ENCODE measurements around the gene ULK1.

ULK1 gene

GRCh38 chr12:131894313-131894860 lies at the start of gene ULK1:
Gene ULK1 (plus strand): TSS chr12:131894622. CDS start chr12:131895002, 380 bp downstream.
- DNase-seq, result peak; percentile 96

GRCh38 chr12:131844656-131845055 lies 49.8 kb upstream of the ULK1 start:
- no peak for DNase-seq

GRCh38 chr12:131845121-131845520 lies 49.3 kb upstream of the ULK1 start:
- no peak for DNase-seq

GRCh38 chr12:131847456-131847855 lies 47.0 kb upstream of the ULK1 start:
- DNase-seq, result no peak

GRCh38 chr12:131848753-131849152 lies 45.7 kb upstream of the ULK1 start:
- DNase-seq, result no peak

DNA sequence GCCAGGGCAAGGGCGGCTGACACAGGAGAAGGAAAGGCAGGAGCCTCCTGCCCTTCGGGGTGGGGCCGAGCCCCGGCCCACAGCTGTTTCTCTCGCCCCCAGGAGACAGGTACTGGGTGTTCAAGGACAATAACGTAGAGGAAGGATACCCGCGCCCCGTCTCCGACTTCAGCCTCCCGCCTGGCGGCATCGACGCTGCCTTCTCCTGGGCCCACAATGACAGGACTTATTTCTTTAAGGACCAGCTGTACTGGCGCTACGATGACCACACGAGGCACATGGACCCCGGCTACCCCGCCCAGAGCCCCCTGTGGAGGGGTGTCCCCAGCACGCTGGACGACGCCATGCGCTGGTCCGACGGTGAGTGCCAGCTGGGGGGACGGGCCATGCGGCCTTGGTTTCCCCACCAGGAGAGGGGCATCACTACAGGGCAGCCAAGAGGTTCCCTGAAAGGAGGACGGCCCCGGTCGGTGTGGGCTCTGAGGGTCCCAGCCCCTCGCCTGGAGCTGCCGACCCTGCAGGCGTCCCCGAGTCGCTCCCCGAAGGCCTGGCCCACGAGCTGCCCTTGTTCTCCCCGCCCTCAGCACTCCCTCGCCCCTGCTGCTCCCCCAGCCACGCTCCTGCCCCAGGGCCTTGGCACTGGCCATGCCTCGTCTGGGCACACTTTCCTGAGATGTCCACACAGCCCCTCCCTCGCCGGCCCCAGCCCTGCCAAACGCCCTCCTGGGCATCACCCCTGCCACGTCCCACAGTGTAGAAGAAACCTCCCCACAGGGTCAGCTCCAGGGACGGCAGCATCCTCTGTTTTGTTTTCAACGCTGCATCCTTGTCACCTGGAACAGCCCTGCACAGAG lies 44.5 kb upstream of the ULK1 start:
- DNase-seq, result no peak

GRCh38 chr12:131850856-131851559 lies 43.4 kb upstream of the ULK1 start:
- DNase-seq, result peak; percentile 91

DNA sequence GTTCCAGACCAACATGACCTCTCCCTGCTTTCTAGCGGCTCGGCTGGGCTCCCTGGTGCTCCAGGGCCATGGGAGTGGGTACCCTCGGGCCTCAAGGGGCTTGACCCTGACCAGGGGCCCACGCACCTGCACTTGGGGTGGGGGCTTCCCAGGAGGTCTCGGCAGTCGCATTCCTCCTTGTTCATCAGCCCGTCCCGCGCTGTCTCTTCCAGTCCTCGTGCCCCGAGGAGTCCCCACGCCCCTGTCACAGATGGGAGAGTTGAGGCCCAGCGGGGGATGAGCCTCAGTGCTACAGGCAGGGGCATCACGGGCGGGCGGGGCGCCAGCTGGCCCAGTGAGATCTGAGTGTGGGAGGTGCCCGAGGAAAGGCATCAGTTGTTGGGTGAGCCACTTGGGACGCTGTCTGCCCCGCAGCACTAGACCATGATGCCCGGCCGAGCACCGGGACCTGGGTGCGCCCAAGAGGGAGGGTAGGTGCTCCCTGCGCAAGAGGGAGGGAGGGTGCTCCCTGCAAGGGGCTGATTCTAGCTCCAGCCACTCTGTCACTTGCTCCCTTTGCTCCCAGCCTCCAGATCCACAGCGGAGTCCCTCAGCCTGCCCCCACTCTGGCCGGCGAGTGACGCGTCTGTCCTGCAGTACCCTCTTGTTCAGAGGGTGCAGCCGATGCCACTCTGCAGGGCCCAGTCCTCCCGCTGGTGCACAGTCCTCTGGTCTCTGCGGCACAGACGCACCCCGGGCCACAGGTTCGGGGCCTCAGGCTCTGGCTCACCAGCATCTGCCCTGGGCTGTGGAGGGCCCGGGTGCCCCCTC lies 42.5 kb upstream of the ULK1 start:
- peak; percentile 46 for DNase-seq

DNA sequence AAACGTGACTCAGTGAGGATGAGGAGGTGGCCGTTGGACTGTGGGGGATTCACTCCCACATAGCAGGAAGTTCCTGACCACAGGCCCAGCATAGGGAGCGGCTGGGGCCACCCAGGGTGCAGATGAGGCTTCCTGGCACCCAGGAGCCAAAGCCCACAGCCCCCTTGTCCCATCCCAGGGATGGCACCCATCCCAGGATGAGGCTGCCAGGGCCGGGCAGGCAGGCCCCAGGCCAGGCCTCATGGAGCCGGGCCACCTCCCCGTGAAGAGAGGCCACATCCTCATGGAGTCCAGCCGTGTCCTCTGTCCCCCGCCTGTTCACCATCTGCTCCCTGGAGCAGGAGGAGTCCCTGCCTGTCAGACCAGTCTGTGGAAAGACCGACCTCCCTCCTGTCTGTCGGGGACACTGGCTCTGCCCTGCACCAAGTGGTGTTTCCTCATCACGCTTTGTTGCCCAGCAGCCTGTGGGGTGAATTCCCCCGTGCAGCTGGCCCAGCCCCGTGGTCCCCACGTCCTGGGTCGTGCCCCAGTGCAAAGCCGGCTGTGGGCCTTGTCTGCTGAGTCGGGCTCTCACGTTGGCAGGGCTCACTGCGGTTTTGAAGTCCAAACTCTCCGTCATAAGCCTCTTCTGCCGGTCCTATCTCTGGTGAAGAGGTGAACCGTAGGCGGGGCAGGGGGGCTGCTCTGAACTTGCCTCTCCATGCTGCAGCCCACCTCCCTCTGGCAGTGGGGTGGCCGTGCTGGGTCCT lies 41.7 kb upstream of the ULK1 start:
- peak; percentile 34 for DNase-seq

- peak; percentile 35 for DNase-seq
These were observed 40.3 kb upstream of the ULK1 start for GRCh38 chr12:131853832-131854797.

DNA sequence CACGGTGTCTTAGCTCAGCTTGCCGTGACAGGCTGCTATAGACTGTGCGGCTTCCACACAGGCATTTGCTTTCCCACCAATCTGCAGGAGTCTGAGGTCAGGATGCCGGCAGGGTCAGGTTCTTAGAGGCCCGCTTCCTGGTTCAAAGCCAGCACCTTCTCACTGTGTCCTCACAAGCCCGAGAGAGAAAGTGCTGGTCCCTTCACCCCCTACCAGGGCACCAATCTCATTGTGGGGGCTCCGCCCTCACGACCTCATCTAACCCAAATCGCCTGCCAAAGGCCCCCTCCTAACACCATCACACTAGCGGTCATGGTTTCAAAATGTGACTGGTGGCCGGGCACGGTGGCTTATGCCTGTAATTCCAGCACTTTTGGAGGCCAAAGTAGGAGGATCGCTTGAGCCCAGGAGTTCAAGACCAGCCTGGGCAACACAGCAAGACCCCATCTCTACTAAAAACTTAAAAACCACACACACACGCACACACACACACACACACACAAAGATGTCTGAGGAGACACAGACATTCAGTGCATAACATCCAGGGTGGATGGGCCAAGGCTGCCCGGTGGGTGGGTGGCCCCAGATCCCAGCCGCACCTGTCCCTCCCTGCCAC lies 39.5 kb upstream of the ULK1 start:
- no peak for DNase-seq

DNA sequence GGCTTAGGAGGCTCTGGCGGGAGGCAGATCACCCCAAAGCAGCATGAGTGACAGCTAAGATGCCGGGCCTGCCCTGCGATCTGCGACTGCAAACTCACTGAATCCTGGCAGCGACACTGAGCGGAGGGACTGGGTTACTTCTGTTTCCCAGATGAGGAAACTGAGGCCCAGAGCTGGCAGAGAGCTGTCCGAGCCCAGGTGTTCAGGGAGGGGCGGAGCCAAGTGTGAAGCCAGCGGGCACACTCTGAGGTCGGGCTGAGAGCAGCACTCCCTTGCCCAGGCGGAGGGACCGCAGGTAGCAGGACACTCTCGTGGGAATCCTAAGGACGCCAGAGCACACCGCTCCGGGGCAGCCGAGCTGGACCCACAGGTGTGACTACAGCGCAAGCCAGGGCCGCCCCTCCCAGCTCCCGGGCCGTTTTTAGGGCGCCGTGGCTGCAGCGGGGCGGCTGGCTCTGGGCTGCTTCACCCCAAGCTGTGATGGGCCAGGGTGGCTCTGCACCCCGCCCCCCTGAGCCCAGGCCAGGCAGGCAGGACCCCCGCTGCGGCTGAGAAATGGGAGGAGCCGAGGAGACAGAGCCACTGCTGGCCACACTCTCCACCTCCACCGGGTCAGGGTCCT lies 38.8 kb upstream of the ULK1 start:
- peak; percentile 64 for DNase-seq

- no peak for DNase-seq
These were observed 37.9 kb upstream of the ULK1 start for GRCh38 chr12:131856366-131857097.

DNA sequence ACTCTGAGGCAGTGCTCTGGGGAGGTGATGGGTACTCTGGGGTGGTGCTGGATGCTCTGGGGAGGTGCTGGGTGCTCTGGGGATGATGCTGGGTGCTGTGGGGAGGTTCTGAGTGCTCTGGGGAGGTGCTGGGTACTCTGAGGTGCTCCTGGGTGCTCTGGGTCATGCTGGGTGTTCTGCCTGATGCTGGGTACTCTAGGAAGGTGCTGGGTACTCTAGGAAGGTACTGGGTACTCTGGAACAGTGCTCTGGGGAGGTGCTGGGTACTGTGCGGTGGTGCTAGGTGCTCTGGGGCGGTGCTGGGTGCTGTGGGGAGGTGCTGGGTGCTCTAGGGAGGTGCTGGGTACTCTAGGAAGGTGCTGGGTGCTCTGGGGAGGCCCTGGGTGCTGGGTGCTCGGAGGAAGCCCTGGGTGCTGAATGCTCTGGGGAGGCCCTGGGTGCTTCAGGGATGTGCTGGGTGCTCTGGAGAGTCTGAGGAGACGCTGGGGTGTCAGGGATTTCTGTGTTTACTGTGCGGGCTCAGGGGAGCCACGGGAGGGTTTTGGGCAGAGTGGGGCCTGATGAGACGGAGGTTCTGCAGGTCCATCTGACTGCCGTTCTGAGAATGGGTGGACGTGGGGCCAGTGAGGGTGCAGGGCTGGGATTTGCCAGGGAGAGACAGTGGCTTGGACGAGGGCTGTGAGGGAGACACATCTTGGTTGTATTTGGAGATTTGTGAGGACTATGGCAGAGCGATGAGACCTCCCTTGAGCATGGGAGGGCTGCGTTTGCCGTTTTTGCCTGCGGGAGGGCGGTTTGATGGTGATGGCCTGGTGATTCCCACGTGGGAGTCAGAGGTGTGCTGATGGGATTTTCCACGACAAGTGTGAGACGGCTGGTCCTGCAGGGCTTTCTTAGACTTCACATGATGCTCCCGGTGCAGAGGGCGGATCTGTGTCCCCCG lies 36.2 kb upstream of the ULK1 start:
- DNase-seq, result no peak

DNA sequence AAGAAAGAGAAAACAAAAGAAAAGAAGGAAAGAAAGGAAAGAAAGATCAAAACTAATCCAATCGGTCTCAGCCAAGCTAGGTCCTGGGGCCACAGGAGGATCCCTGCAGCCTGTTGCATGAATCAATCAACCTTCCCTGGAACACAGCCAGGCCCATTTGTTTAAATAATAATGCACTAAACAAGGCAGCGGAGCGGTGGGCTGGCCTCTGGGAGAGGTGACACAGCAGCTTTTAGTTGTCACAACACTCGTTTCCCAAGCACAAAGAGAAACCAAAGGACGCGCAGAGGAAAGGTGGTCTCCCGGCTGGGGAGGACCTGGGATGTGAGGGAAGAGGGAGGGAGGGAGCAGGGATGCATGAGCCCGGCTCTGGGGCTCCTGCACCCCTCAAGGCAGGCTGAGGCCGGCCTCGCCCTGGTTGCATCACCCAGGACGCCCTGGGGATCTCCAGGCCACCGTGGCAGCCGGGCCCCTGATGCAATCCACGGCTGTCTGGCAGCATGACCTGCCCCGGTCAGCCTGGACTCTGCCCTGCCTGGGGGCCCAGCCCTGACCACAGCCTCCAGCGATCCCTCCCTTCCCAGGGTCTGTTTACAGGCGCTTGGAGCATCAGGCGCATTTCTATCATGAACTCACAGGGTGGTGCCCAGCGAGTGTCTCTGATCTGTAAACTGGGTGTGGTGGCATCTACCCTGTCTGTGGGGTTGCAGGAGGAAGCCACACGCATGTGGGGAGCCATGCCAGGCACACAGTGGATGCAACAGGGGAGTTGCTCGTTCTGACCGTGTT lies 33.8 kb upstream of the ULK1 start:
- DNase-seq, result peak; percentile 90

DNA sequence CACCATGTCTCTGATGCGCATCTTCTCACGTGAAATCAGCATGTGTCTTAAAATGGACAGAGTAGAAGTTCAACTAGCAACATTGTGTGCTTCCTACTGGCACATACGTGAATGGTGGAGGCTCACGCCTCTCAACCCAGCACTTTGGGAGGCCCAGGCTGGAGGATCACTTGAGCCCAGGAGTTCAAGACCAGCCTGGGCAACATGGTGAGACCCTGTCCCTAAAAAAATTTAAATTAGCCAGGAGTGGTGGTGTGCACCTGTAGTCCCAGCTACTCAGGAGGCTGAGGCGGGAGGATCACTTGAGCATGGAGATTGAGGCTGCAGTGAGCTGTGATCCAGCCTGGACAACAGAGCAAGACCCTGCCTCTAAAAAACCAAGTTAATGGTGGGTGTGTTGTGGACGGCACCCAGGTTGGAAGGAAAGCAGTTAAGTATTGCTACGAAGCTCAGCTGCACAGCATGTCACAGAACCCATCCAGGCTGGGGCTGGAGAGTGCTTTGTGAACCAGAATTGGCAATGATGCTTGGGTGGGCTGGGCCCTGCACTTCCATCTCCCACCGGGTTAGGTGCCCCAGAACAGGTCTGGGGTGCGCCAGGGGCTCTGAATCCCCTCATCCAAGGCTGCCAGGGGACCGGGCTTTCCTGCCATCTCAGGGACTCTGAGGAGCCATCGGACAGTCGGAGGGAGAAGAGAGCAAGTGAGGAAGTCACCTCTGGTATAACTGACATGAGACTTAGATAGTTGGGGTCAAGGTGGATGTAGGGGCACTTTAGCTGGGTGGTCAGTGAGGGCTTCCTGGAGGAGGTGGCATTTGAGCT lies 33.0 kb upstream of the ULK1 start:
- DNase-seq, result no peak

DNA sequence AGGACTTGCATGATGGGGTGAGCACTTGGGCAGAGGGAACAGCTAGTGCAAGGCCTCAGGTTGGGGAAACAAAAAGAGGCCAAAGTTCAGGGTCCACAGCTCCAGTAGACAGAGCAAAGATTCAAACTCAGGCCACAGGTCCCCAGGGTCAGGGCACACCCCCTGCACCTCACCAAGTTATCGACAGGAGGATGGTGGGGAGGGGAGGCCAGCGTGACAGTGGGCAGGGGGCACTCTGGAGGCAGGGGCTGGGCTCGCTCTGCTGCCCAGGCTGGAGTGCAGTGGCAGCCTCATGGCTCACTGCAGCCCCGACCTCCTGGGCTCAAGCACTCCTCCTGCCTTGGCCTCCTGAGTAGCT lies 32.4 kb upstream of the ULK1 start:
- DNase-seq, result no peak
